ENCODE measurements around the gene UNC79.

Gene UNC79

GRCh38 chr14:93749076-93749420 lies 318.3 kb downstream of the UNC79 start:
- no peak for DNase-seq (ENCODE audit: low spot score)

GRCh38 chr14:93751946-93752655 lies 321.4 kb downstream of the UNC79 start:
- no peak for DNase-seq (ENCODE audit: low spot score)

DNA sequence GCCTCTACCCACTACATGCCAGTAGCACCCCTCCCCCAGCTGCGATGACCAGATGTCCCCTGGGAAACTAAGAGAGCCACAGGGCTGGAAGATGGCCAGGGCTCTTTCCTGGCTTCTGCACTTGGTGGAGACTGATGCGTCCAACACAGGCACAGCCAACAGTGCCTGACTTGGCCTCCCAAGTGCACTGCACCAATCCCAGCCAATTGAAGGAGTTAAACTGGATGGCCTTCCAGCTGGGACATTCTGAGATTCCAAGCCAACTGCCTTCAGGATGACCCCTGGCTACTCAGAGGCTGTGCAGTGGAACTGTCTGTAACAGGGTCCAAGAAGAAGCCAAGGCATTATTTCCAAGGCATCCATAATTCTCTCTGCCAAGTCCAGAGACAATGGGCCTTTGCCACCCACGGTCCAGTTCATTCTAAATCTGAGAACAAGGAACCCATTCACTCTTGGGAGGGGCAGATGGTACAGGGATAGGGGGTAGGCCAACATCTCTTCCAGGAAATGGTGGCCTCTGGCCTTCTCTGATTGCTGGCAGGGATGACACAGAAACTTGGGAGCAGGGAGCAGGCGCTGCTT lies 322.3 kb downstream of the UNC79 start:
- no peak for DNase-seq (ENCODE audit: low spot score)

DNA sequence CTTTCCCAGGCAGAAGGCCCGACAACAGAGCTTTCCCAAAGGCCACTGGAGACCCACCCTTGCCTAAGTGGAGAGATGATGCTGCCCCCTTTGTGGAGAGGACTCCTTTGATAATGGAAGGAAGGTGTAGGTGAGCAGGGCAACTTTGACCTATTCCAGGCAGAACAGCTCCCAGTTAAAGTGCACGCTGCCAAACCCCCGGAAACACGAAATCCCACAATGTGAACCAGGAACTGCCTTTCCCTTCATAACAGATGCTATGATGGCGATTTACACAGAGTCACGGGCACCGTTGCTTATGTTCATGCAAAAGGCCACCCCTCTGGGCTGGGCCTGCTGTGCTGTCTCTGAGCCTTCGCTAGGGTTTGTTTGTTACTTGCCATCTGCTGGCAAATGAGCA lies 322.9 kb downstream of the UNC79 start:
- no peak for DNase-seq (ENCODE audit: low spot score)

- no peak for DNase-seq (ENCODE audit: low spot score)
Measured at GRCh38 chr14:93757206-93757605, 326.5 kb downstream of the UNC79 start.

Measured in CD4-positive, alpha-beta T cell treated with Interleukin-15 for 4 hours (primary cell).